Activated naive CD8-positive, alpha-beta T cell treated with anti-CD3 and anti-CD28 coated beads, Interleukin-2, amount 10 ng/mL, durations not matched to agents 7 days and 5 days (primary cell): ENCODE data around the gene METTL9. TPM values are rescaled to one million over a fixed set of nuclear protein-coding genes. Genes with fewer than 3 reads are reported as not detected.

ENCODE experiments used
- ATAC-seq: fragments of 150-1000 bp; cut with Tn5 transposase; one replicate; pipeline ENCODE4 v1.10.0; 2021; ENCODE audit warnings: low read depth, moderate library complexity
- POLR2A ChIA-PET: fragments of 350-600 bp; sonication (Branson Sonifier 250); formaldehyde crosslinking; loops from one replicate; lab custom pipeline; 2021; ENCODE audit warnings: antibody characterized with exemption; lab: Charles Lee
- DNase-seq: peaks from one replicate; pipeline ENCODE4 v3.0.0; 2021
- H3K27ac Mint-ChIP-seq: one replicate; pipeline ENCODE4 v1.8.0; 2022; ENCODE audit warnings: mild to moderate bottlenecking, mixed read lengths
- H3K27me3 Mint-ChIP-seq: one replicate; pipeline ENCODE4 v1.8.0; 2022; ENCODE audit warnings: mild to moderate bottlenecking, moderate library complexity, mixed read lengths
- H3K36me3 Mint-ChIP-seq: one replicate; pipeline ENCODE4 v1.8.0; 2021; ENCODE audit warnings: mild to moderate bottlenecking, mixed read lengths
- H3K4me1 Mint-ChIP-seq: one replicate; pipeline ENCODE4 v1.8.0; 2021; ENCODE audit warnings: mixed read lengths
- H3K4me3 Mint-ChIP-seq: one replicate; pipeline ENCODE4 v1.8.0; 2022; ENCODE audit warnings: mild to moderate bottlenecking, moderate library complexity, mixed read lengths
- H3K9me3 Mint-ChIP-seq: one replicate; pipeline ENCODE4 v1.8.0; 2021; ENCODE audit warnings: mixed read lengths
- total RNA-seq, 2 experiments: library from RNA; stranded (reverse); gene quantifications; one replicate each; pipeline ENCODE4 v1.2.3, GENCODE V29; 2021

The METTL9 gene
- total RNA-seq, 2 experiments from 2014 or later: 95.2 to 95.9 TPM

DNA sequence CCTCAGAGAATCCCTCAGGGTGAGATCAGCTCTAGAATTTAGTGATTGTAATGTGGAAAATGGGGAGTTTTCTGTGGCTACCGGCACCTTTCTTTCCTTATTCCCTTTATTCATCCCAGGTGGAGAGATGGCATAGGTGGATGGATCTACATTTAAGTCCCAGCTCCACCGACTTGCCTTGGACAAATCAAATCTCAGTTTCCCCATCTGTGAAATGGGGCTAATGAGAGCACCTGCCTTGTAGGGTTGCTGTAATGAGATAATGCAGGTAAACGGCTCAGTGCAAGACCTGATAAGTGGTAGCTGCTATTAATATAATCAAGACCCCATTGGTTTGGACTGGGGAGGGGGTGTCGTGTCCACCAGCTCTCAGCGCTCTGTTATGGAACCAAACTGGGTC lies 104.9 kb downstream of the METTL9 start:
- no peak overlapping the region for H3K4me3 Mint-ChIP-seq
- POLR2A ChIA-PET: no interaction called here

DNA sequence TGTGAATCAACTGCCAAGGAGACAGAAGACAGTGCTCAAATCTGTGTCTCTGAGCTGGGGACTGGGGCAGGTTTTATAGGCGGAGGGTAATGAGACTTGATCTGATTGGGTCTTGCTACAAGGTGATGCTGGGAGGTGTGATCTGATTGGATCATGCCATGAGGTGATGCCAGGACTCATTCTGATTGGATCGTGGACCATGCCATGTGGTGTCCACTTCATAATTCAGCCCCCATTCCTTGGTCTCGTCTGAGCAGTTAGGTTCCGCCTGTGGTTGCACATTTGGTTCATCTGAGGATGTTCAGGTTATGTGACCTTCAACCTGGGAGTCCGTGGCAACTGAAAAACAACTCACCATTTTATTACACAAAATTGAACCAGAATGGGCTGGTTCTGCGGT lies 105.4 kb downstream of the METTL9 start:
- no peaks in the 10 kb centered on the region for H3K36me3 Mint-ChIP-seq
- peaks cover 5% of the 10 kb centered on the region for H3K27me3 Mint-ChIP-seq
- POLR2A ChIA-PET: no interaction called here
- H3K27ac Mint-ChIP-seq: no peak overlapping the region
- DNase-seq (no peak), ATAC-seq (no peak)
- H3K4me1 Mint-ChIP-seq: peaks cover 7% of the 10 kb centered on the region
- H3K4me3 Mint-ChIP-seq: no peak overlapping the region
- no peaks in the 10 kb centered on the region for H3K9me3 Mint-ChIP-seq

More for the DNA sequence above, 104.9 kb downstream of the METTL9 start:
- no peak for ATAC-seq
- Mint-ChIP-seq H3K27me3 (peaks cover 5% of the 10 kb centered on the region), H3K9me3 (no peaks in the 10 kb centered on the region), H3K4me1 (peaks cover 7% of the 10 kb centered on the region), H3K27ac (no peak overlapping the region), H3K36me3 (no peaks in the 10 kb centered on the region)
- no peak for DNase-seq

Other genes with a start within 250 kb of the METTL9 start
- 1 to 10 TPM; 1.7 to 1.8 TPM for gene IGSF6, start 53.0 kb downstream of the METTL9 start, total RNA-seq
- under 1 TPM; 0.14 to 0.17 TPM for gene OTOA, start 64.4 kb downstream of the METTL9 start, total RNA-seq